H1 (cell line): ENCODE results near the gene TRIM71. TPM values are rescaled to one million over a fixed set of nuclear protein-coding genes. Genes with fewer than 3 reads are reported as not detected.

ENCODE experiments used
- CTCF ChIA-PET: fragments of 300-600 bp; sonication (Branson Sonifier 250); formaldehyde crosslinking; loops from one replicate; lab custom pipeline; 2021; ENCODE audit not compliant: partially characterized antibody; lab: Charles Lee
- POLR2A ChIA-PET: fragments of 300-600 bp; sonication (Branson Sonifier 250); formaldehyde crosslinking; loops from one replicate; lab custom pipeline; 2021; ENCODE audit warnings: inconsistent platforms; ENCODE audit not compliant: partially characterized antibody; lab: Charles Lee
- DNase-seq, 2 experiments: peaks; one replicate each; pipeline versions ENCODE4 v3.0.0 to v3.0.0-alpha.2; 2010 to 2022; ENCODE audit warnings: low spot score in 2 of 2, low read depth in 1 of 2, mixed read lengths in 1 of 2
- FAIRE-seq: peaks from 2 replicates; lab custom pipeline; 2011; peaks lifted over from hg19 to GRCh38; lab: Jason Lieb, UNC
- H2AFZ ChIP-seq: 2 replicates; pipeline ENCODE4 v1.8.1; 2012; ENCODE audit warnings: low read length, inconsistent platforms
- H2AK5ac ChIP-seq: 2 replicates; pipeline ENCODE4 v1.6.1; 2013; ENCODE audit warnings: low read depth, low read length
- H2BK120ac ChIP-seq: replicated peaks from 2 replicates; pipeline ENCODE3; 2013; ENCODE audit warnings: low read depth, low read length, inconsistent platforms
- H2BK12ac ChIP-seq: 2 replicates; pipeline ENCODE4 v1.6.1; 2013; ENCODE audit warnings: low read depth, low read length
- H2BK15ac ChIP-seq: 2 replicates; pipeline ENCODE4 v1.6.1; 2013; ENCODE audit warnings: low read length
- H2BK20ac ChIP-seq: 2 replicates; pipeline ENCODE4 v1.6.1; 2013; ENCODE audit warnings: low read length
- H2BK5ac ChIP-seq: 2 replicates; pipeline ENCODE4 v1.6.1; 2013; ENCODE audit warnings: low read depth, low read length
- H3K14ac ChIP-seq: 2 replicates; pipeline ENCODE4 v1.6.1; 2013; ENCODE audit warnings: inconsistent platforms; ENCODE audit not compliant: insufficient read length
- H3K18ac ChIP-seq: 2 replicates; pipeline ENCODE4 v1.6.1; 2013; ENCODE audit warnings: low read length; ENCODE audit errors: extremely low read depth
- H3K23ac ChIP-seq: 2 replicates; pipeline ENCODE4 v1.6.1; 2013; ENCODE audit warnings: inconsistent platforms; ENCODE audit not compliant: insufficient read length
- H3K23me2 ChIP-seq: 2 replicates; pipeline ENCODE4 v1.6.1; 2013; ENCODE audit warnings: low read depth, low read length
- H3K27ac ChIP-seq: 2 replicates; pipeline ENCODE4 v1.6.1; 2011; ENCODE audit warnings: low read depth, low read length, inconsistent platforms
- H3K27me3 ChIP-seq, 4 experiments: replicated peaks in 1 of 4; 1 replicate in 1 of 4; 2 replicates in 3 of 4; pipeline versions ENCODE4 v1.6.1 to v1.8.1; 2011 to 2013; ENCODE audit warnings: low read length in 3 of 4, mild to moderate bottlenecking in 3 of 4, inconsistent platforms in 2 of 4, mixed read lengths in 2 of 4, moderate library complexity in 1 of 4; ENCODE audit not compliant: control insufficient read depth in 3 of 4, insufficient read depth in 3 of 4; ENCODE audit errors: extremely low read depth in 1 of 4
- H3K36me3 ChIP-seq, 4 experiments: 2 replicates each; pipeline versions ENCODE4 v1.6.1 to v1.8.1; 2011 to 2013; ENCODE audit warnings: mild to moderate bottlenecking in 4 of 4, low read length in 3 of 4, moderate library complexity in 2 of 4, control low read depth in 1 of 4, inconsistent platforms in 1 of 4; ENCODE audit not compliant: insufficient read depth in 4 of 4, control insufficient read depth in 2 of 4
- H3K4ac ChIP-seq: replicated peaks from 2 replicates; pipeline ENCODE3; 2013; ENCODE audit warnings: low read length, low read depth, mixed read lengths, inconsistent platforms; ENCODE audit not compliant: insufficient read length
- H3K4me1 ChIP-seq, 4 experiments: replicated peaks in 1 of 4; 1 replicate in 1 of 4; 2 replicates in 3 of 4; pipeline versions ENCODE4 v1.6.1 to v1.8.1; 2011 to 2013; ENCODE audit warnings: low read length in 3 of 4, inconsistent platforms in 2 of 4, mixed read lengths in 1 of 4; ENCODE audit not compliant: insufficient read depth in 4 of 4, control insufficient read depth in 3 of 4
- H3K4me2 ChIP-seq, 2 experiments: 2 replicates each; pipeline versions ENCODE4 v1.6.1 to v1.8.1; 2011 to 2013; ENCODE audit warnings: low read depth in 2 of 2, low read length in 2 of 2, control low read depth in 1 of 2, inconsistent platforms in 1 of 2, mild to moderate bottlenecking in 1 of 2; ENCODE audit not compliant: insufficient read depth in 1 of 2
- H3K4me3 ChIP-seq, 4 experiments: fragments of 200-600, 300-600 bp in 1 of 4; sonication (generic), shearing (Covaris generic), sonication (Bioruptor Twin) in 1 of 4; 2 replicates each; pipeline versions ENCODE4 v1.5.1 to v1.8.1; 2011 to 2016; ENCODE audit warnings: low read length in 4 of 4, low read depth in 3 of 4, control low read depth in 2 of 4, inconsistent platforms in 2 of 4, mild to moderate bottlenecking in 2 of 4, mixed read lengths in 1 of 4, moderate library complexity in 1 of 4; ENCODE audit not compliant: insufficient read depth in 2 of 4; ENCODE audit errors: extremely low read depth in 1 of 4
- H3K56ac ChIP-seq: replicated peaks from 2 replicates; pipeline ENCODE3; 2013; ENCODE audit warnings: low read depth, mild to moderate bottlenecking, mixed read lengths, low read length, inconsistent platforms; ENCODE audit not compliant: insufficient read length
- H3K79me1 ChIP-seq: 2 replicates; pipeline ENCODE4 v1.6.1; 2013; ENCODE audit warnings: low read depth, low read length, control low read depth
- H3K79me2 ChIP-seq, 2 experiments: 2 replicates each; pipeline versions ENCODE4 v1.6.1 to v1.8.1; 2012 to 2013; ENCODE audit warnings: low read length in 2 of 2, mild to moderate bottlenecking in 2 of 2, inconsistent platforms in 1 of 2; ENCODE audit not compliant: insufficient read depth in 2 of 2, control insufficient read depth in 1 of 2
- H3K9ac ChIP-seq, 4 experiments: replicated peaks in 1 of 4; 1 replicate in 1 of 4; 2 replicates in 3 of 4; pipeline versions ENCODE4 v1.6.1 to v1.8.1; 2011 to 2013; ENCODE audit warnings: low read depth in 3 of 4, low read length in 3 of 4, control low read depth in 2 of 4, mild to moderate bottlenecking in 2 of 4, moderate library complexity in 2 of 4, inconsistent platforms in 1 of 4; ENCODE audit errors: extremely low read depth in 1 of 4
- H3K9me3 ChIP-seq, 2 experiments: 2 replicates each; pipeline versions ENCODE4 v1.6.1 to v1.8.1; 2012 to 2013; ENCODE audit warnings: mild to moderate bottlenecking in 2 of 2, moderate library complexity in 2 of 2, control low read depth in 1 of 2, inconsistent platforms in 1 of 2, low read depth in 1 of 2, low read length in 1 of 2, mixed read lengths in 1 of 2; ENCODE audit not compliant: insufficient read depth in 2 of 2
- H4K20me1 ChIP-seq, 2 experiments: replicated peaks in 1 of 2; 2 replicates each; pipeline versions ENCODE3 to v1.8.1; 2011 to 2013; ENCODE audit warnings: inconsistent platforms in 2 of 2, low read length in 2 of 2, mild to moderate bottlenecking in 1 of 2; ENCODE audit not compliant: insufficient read depth in 2 of 2, control insufficient read depth in 1 of 2
- H4K5ac ChIP-seq: 2 replicates; pipeline ENCODE4 v1.6.1; 2013; ENCODE audit warnings: low read length, low read depth, mixed read lengths, inconsistent platforms; ENCODE audit not compliant: insufficient read length
- H4K8ac ChIP-seq: 2 replicates; pipeline ENCODE4 v1.8.0; 2013; ENCODE audit warnings: mild to moderate bottlenecking, moderate library complexity, low read length, inconsistent platforms; ENCODE audit not compliant: insufficient read depth; ENCODE audit errors: extremely low read depth
- H4K91ac ChIP-seq: replicated peaks from 2 replicates; pipeline ENCODE3; 2013; ENCODE audit warnings: low read length, mixed read lengths, inconsistent platforms; ENCODE audit not compliant: insufficient read length
- POLR2AphosphoS5 ChIP-seq: IDR thresholded peaks from 2 replicates; pipeline ENCODE4 v1.6.1; 2011; ENCODE audit warnings: low read depth, low read length
- SIRT6 ChIP-seq: IDR thresholded peaks from one replicate; pipeline ENCODE4 v1.7.1; 2012; ENCODE audit warnings: low read length, inconsistent platforms
- TAF7 ChIP-seq: optimal IDR thresholded peaks from 2 replicates; pipeline ENCODE3; 2011; ENCODE audit warnings: low read depth, mild to moderate bottlenecking, inconsistent platforms, low read length, moderate library complexity, borderline replicate concordance
- WGBS, 2 experiments: shearing (Covaris generic) in 1 of 2; methylation state at CpG; one replicate each; pipeline versions ENCODE4 v1.1.6 to v1.1.7; 2013 to 2015; ENCODE audit warnings: low lambda C conversion rate in 2 of 2, mixed read lengths in 2 of 2, inconsistent platforms in 1 of 2, low coverage in 1 of 2, missing lambda C conversion rate in 1 of 2; ENCODE audit not compliant: insufficient replicate concordance in 2 of 2, insufficient coverage in 1 of 2, insufficient read length in 1 of 2; ENCODE audit errors: extremely low coverage in 1 of 2, missing lambda C conversion rate in 1 of 2; 5-methylcytosine and 5-hydroxymethylcytosine counted together
- polyA plus RNA-seq, 7 experiments: library from polyadenylated mRNA; depleted of rRNA in 3 of 7; stranded (reverse) in 5 of 7; unstranded in 2 of 7; fragments of >200 nt in 5 of 7; fragments of 200-250 nt in 2 of 7; gene quantifications; 1 replicate in 5 of 7; 2 replicates in 1 of 7; 4 replicates in 1 of 7; pipeline versions ENCODE4 v1.2.1 to v1.2.3, GENCODE V29; 2011 to 2013; ENCODE audit warnings: missing spikeins in 2 of 7, mixed read lengths in 2 of 7
- total RNA-seq: library from RNA; stranded (reverse); fragmentation: NEBNext Ultra II Directional; extraction: Animal tissue kit (Norgen Biotek cat#: 25700); gene quantifications from 2 replicates; pipeline ENCODE4 v1.2.1, GENCODE V29; 2021

Gene TRIM71
- total and polyA plus RNA-seq, 2 of the 8 experiments (the other 6 are each of a cell fraction or from before 2014, with no cell fraction given), result 53.7 to 293 TPM

DNA sequence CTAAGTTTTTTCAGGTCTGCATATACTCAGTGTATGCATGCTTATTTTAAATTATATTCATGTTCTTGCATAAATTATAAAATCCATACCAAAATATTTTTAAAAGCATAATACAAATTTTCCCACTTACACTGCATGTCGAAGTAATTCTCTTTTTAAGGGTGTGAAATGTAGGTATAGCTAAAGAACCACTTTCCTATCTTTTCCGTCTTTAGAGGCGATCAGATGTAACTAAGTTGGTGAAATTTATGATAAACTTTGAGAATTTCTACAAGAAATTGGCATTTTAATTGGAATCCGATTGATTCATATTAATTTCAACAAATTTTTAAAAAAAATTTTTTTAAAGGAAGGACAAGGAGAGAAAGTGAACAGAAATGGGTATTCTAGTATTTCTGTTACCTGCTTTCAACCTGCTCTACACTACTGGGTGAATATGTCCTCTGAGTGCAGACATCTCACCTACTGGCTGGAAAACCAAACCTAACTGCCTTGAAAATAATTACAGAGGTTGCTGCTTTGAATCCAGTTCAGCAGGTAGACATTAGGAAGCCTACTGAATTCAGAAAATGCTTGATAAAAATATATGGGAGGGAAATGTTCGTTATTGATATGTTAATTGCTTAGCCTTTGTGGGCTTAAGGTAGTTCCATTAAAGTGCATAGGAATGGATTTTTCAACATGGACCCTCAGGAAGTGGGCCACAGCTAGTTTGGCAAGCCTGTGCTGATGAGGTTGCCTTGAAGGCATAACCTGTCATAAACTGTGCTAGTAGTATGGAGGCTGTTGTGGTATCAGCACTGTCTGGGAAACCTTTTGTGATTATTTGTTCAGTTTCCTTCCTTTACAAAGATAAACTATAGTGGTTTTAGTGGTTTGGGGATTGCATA lies 5.1 kb downstream of the TRIM71 start:
- H3K79me2 ChIP-seq, result peaks cover 100% of the 10 kb centered on the region in 2 experiments
- H3K23me2 ChIP-seq, result peaks cover 6% of the 10 kb centered on the region; the same call in 1 of the 2 replicates
- H3K4me2 ChIP-seq, result peak overlapping the region; percentile 93 to 96
- no peaks in the 10 kb centered on the region for H3K9me3 ChIP-seq
- H3K9ac ChIP-seq, result peak overlapping the region in 2 of 4 experiments; percentile 82 to 92; a peak in 3 of 7 replicates
- peaks cover 4 to 29% (median 21%) of the 10 kb centered on the region in 4 experiments for H3K4me1 ChIP-seq
- peaks cover 31 to 51% of the 10 kb centered on the region in 2 experiments for H4K20me1 ChIP-seq
- H3K14ac ChIP-seq, result no peak overlapping the region
- no peak overlapping the region for H2BK15ac ChIP-seq
- TF ChIP-seq SIRT6, result no peak
- TF ChIP-seq POLR2AphosphoS5, result peak; percentile 14; the same call in 1 of the 2 replicates
- peak; percentile 58 for TF ChIP-seq TAF7
- no peak overlapping the region for H4K8ac ChIP-seq
- H4K5ac ChIP-seq, result no peak overlapping the region
- H3K79me1 ChIP-seq, result no peaks in the 10 kb centered on the region
- CTCF ChIA-PET, result interaction anchor here (1.0 to 2.7 kb wide), 3 partner anchors 11 to 48 kb away, joined by 3 to 8 read pairs (median 4); no protein-coding TSS in a partner anchor
- DNase-seq, result no peak
- H3K4ac ChIP-seq, result no peak overlapping the region
- H4K91ac ChIP-seq, result no peak overlapping the region
- 33% methylated on average over 5 of the region's 5 CpGs; no CpG with 5 or more reads in 1 of the 2 experiments for whole genome bisulfite sequencing, 2 experiments
- H3K4me3 ChIP-seq, result peak overlapping the region; percentile 88 to 98 (median 94)
- H2AFZ ChIP-seq, result no peak overlapping the region
- peaks cover 21 to 72% (median 32%) of the 10 kb centered on the region in 4 experiments for H3K36me3 ChIP-seq
- H2AK5ac ChIP-seq, result no peak overlapping the region
- H3K27ac ChIP-seq, result no peak overlapping the region
- no peak overlapping the region; the same call in 1 of the 2 replicates for H3K18ac ChIP-seq
- no peak overlapping the region for H2BK12ac ChIP-seq
- no peaks in the 10 kb centered on the region for H3K27me3 ChIP-seq
- H2BK5ac ChIP-seq, result no peak overlapping the region
- H2BK20ac ChIP-seq, result no peak overlapping the region
- POLR2A ChIA-PET, result interaction anchor here (1.0 to 15.1 kb wide), 10 partner anchors 9 to 80 kb away, joined by 3 to 303 read pairs (median 7); no protein-coding TSS in a partner anchor
- no peak overlapping the region for H3K23ac ChIP-seq
- no peak overlapping the region for H3K56ac ChIP-seq
- H2BK120ac ChIP-seq, result no peak overlapping the region
- FAIRE-seq, result no peak
